Measurements from ENCODE around the gene INPP4A. TPM values are rescaled to one million over a fixed set of nuclear protein-coding genes. Genes with fewer than 3 reads are reported as not detected.

The INPP4A gene
- total and polyA plus RNA-seq, 3 experiments from 2014 or later: 41.0 to 61.4 (median 46.9) TPM

DNA sequence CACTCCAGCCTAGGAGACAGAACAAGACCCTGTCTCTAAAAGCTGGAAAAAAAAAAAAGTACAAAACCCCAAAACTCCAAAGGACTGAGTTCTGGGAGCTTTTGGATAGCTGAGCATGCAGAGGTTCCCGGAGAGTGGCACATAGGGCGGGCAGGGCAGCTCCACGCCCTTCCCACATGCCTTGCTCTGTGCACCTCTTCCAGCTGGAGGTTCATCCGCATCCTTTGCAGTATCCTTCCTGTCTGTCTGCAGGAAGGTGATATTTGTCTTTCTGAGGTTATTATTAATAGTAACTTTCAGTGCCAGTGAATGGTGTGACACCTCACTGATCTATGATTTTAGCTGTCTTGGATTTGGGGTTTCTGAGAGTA lies 70.2 kb downstream of the INPP4A start:
- H3K4me3 ChIP-seq (ENCODE audit: low read length): no peak overlapping the region
- ChIA-PET POLR2A (no interaction called here), CTCF (interaction anchor here (1.0 to 1.7 kb wide), 5 partner anchors 26 to 102 kb away, joined by 3 to 7 read pairs (median 4); no protein-coding TSS in a partner anchor)
- Mint-ChIP-seq H3K9me3 (no peaks in the 10 kb centered on the region), H3K4me3 (peak overlapping the region in 1 of 7 donors; percentile 4), H3K36me3 (peaks cover 0 to 24% (median 3%) of the 10 kb centered on the region in 3 donors), H3K4me1 (peaks cover 82 to 90% (median 89%) of the 10 kb centered on the region in 3 donors), H3K27me3 (no peaks in the 10 kb centered on the region), H3K27ac (peak overlapping the region in 7 of 8 donors; percentile 26 to 96 (median 70))
- no peaks in the 10 kb centered on the region for H3K9me3 ChIP-seq (ENCODE audit: low read length)
- H3K4me1 ChIP-seq (ENCODE audit: insufficient read depth, low read length): peaks cover 84% of the 10 kb centered on the region
- no peak overlapping the region for H3K27ac ChIP-seq (ENCODE audit: low read depth, low read length)
- H3K36me3 ChIP-seq (ENCODE audit: insufficient read depth, low read length): peaks cover 3% of the 10 kb centered on the region
- H3K27me3 ChIP-seq (ENCODE audit: insufficient read depth, low read length, poor library complexity, severe bottlenecking): no peaks in the 10 kb centered on the region
- DNase-seq: no peak

DNA sequence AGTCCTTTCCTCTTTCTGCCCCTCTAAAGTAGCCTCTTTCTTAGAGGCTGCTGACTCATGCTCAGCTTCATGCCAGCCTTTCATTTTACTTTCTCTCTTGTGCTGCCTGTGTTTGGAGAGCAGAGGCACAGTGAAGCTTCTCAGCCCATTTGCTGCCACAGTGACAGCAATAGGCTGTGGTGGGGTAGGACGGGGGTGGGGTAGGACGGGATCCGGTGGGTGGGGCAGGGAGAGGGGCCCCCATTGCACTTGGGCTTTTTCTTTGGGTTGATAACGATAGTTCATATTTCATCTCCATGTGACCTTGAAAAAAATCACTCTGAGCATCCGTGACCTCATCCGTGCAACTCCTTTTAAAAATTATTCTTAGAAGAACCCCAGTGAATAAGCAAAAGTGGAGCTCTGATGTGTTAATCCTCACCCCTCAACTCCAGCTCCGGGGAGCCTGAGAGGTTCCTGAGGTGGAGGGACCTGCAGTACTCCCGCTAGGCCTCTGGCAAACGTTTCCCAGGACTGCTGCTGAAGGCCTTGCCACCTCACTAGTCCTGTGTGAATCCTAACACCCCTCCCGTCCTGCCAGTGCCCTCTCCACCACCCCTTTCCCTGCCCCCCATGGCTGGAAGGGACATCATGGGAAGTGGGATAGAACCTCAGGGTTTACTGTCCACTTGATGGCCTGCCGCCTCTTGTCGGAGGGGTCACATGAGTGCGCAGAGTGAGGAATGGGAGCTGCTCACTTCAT lies 70.8 kb downstream of the INPP4A start:
- ChIA-PET CTCF (interaction anchor here (1.0 to 1.7 kb wide), 5 partner anchors 27 to 103 kb away, joined by 3 to 7 read pairs (median 4); no protein-coding TSS in a partner anchor), POLR2A (interaction anchor here (0.7 kb wide), 1 partner anchor 50 kb away, joined by 3 read pairs; no protein-coding TSS in a partner anchor)
- H3K27ac Mint-ChIP-seq: peak overlapping the region in 7 of 8 donors; percentile 26 to 96 (median 72)
- peak in 1 of 5 donors; percentile 46 for DNase-seq
- H3K27me3 Mint-ChIP-seq: no peaks in the 10 kb centered on the region
- Histone ChIP-seq H3K27ac (ENCODE audit: low read depth, low read length) (no peak overlapping the region), H3K4me1 (ENCODE audit: insufficient read depth, low read length) (peaks cover 78% of the 10 kb centered on the region), H3K36me3 (ENCODE audit: insufficient read depth, low read length) (peaks cover 5% of the 10 kb centered on the region), H3K27me3 (ENCODE audit: insufficient read depth, low read length, poor library complexity, severe bottlenecking) (no peaks in the 10 kb centered on the region), H3K9me3 (ENCODE audit: low read length) (no peaks in the 10 kb centered on the region), H3K4me3 (ENCODE audit: low read length) (no peak overlapping the region)
- peak overlapping the region in 1 of 7 donors; percentile 4 for H3K4me3 Mint-ChIP-seq
- peaks cover 76 to 85% (median 83%) of the 10 kb centered on the region in 3 donors for H3K4me1 Mint-ChIP-seq
- no peaks in the 10 kb centered on the region for H3K9me3 Mint-ChIP-seq
- peaks cover 0 to 24% (median 3%) of the 10 kb centered on the region in 3 donors for H3K36me3 Mint-ChIP-seq

DNA sequence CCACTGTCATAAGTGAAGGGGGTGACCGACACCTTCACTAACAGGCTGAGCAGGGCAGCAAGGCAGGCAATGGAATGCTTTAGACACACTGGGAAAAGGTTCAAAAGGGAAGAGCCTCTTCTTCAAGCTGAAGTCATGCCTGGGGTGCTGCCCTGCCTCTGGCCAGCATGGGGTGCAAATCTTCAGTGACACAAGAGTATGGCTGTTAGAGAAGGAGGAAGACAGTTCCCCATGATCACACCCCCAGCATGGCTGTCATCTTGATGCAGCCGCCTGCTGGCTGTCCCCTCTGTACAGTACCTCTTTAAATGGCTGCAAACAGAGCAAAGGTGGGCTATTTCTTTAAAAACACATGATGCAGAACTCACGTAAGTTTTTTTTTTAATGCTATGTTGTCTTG lies 71.9 kb downstream of the INPP4A start:
- H3K4me1 ChIP-seq (ENCODE audit: insufficient read depth, low read length): peaks cover 67% of the 10 kb centered on the region
- POLR2A ChIA-PET: no interaction called here
- CTCF ChIA-PET: interaction anchor here (1.1 to 2.3 kb wide), 3 partner anchors 11 to 37 kb away, joined by 4 to 8 read pairs (median 5); no protein-coding TSS in a partner anchor

DNA sequence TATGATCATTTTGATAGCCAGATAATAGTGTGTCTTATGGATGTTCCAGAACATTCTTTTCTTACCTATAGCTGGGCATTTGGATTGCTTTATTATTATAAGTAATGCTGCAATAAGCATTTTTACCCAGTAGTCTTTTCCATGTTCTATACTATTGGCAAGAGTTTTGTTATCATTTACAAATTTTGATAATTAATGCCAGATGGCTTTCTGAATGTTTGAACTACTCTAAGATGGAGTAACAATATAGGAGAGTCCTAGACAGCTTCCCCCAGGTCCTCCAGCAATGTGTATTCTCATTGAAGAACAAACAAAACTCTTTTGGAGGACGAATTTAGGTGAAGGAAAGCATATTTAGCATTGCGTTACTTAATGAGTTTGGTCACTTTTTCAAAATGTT lies 73.0 kb downstream of the INPP4A start:
- H3K4me1 Mint-ChIP-seq: peaks cover 58 to 63% (median 61%) of the 10 kb centered on the region in 3 donors

More for the DNA sequence above, 71.9 kb downstream of the INPP4A start:
- H3K36me3 ChIP-seq (ENCODE audit: insufficient read depth, low read length): peaks cover 15% of the 10 kb centered on the region
- DNase-seq: no peak
- no peaks in the 10 kb centered on the region for H3K9me3 ChIP-seq (ENCODE audit: low read length)
- no peaks in the 10 kb centered on the region for H3K27me3 Mint-ChIP-seq
- H3K4me1 Mint-ChIP-seq: peaks cover 69 to 73% (median 72%) of the 10 kb centered on the region in 3 donors
- peak overlapping the region in 7 of 8 donors; percentile 31 to 87 (median 66) for H3K27ac Mint-ChIP-seq
- H3K27me3 ChIP-seq (ENCODE audit: insufficient read depth, low read length, poor library complexity, severe bottlenecking): no peaks in the 10 kb centered on the region
- no peak overlapping the region for H3K27ac ChIP-seq (ENCODE audit: low read depth, low read length)
- H3K36me3 Mint-ChIP-seq: peaks cover 0 to 33% (median 3%) of the 10 kb centered on the region in 3 donors
- H3K9me3 Mint-ChIP-seq: no peaks in the 10 kb centered on the region
- H3K4me3 ChIP-seq (ENCODE audit: low read length): no peak overlapping the region
- peak overlapping the region in 1 of 7 donors; percentile 15 for H3K4me3 Mint-ChIP-seq

DNA sequence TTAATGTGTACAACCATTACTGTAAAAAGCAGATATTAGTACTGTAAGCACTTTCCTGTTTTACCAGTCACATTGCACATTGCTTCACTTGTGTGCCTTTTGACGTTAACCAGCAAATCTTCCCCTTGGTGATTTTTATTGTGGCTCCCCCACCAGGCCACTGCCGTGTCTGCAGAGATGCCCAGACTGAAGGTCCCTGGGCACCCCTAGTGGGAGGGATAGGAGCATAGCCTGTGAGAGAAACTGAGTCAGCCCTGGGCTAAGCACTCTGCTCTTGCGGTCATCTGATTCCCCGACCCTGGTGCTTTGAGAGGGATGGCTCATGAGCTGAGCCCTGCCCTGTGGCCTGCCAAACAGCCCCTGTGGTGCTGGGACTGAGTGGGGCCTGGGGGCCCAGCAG lies 73.4 kb downstream of the INPP4A start:
- Histone ChIP-seq H3K27ac (ENCODE audit: low read depth, low read length) (peak overlapping the region; percentile 12), H3K36me3 (ENCODE audit: insufficient read depth, low read length) (peaks cover 15% of the 10 kb centered on the region), H3K9me3 (ENCODE audit: low read length) (no peaks in the 10 kb centered on the region), H3K4me3 (ENCODE audit: low read length) (no peak overlapping the region), H3K27me3 (ENCODE audit: insufficient read depth, low read length, poor library complexity, severe bottlenecking) (no peaks in the 10 kb centered on the region), H3K4me1 (ENCODE audit: insufficient read depth, low read length) (peaks cover 52% of the 10 kb centered on the region)
- Mint-ChIP-seq H3K4me3 (no peak overlapping the region), H3K27ac (peak overlapping the region in 7 of 8 donors; percentile 9 to 69 (median 52)), H3K36me3 (peaks cover 3 to 38% (median 7%) of the 10 kb centered on the region in 3 donors), H3K9me3 (no peaks in the 10 kb centered on the region), H3K27me3 (no peaks in the 10 kb centered on the region), H3K4me1 (peaks cover 54 to 62% (median 61%) of the 10 kb centered on the region in 3 donors)
- POLR2A ChIA-PET: no interaction called here
- DNase-seq: peak; percentile 29 to 74 (median 53)
- CTCF ChIA-PET: interaction anchor here (0.7 to 2.5 kb wide), 9 partner anchors 9 to 109 kb away, joined by 3 to 9 read pairs (median 4); no protein-coding TSS in a partner anchor

More for the DNA sequence above, 73.0 kb downstream of the INPP4A start:
- no peak for DNase-seq
- Mint-ChIP-seq H3K27ac (peak overlapping the region in 7 of 8 donors; percentile 11 to 82 (median 39)), H3K9me3 (no peaks in the 10 kb centered on the region), H3K4me3 (no peak overlapping the region), H3K27me3 (no peaks in the 10 kb centered on the region), H3K36me3 (peaks cover 3 to 37% (median 7%) of the 10 kb centered on the region in 3 donors)
- H3K27me3 ChIP-seq (ENCODE audit: insufficient read depth, low read length, poor library complexity, severe bottlenecking): no peaks in the 10 kb centered on the region
- CTCF ChIA-PET: interaction anchor here (0.7 to 2.5 kb wide), 8 partner anchors 10 to 106 kb away, joined by 3 to 9 read pairs (median 4); no protein-coding TSS in a partner anchor
- POLR2A ChIA-PET: no interaction called here
- peaks cover 15% of the 10 kb centered on the region for H3K36me3 ChIP-seq (ENCODE audit: insufficient read depth, low read length)
- H3K27ac ChIP-seq (ENCODE audit: low read depth, low read length): no peak overlapping the region
- peaks cover 56% of the 10 kb centered on the region for H3K4me1 ChIP-seq (ENCODE audit: insufficient read depth, low read length)
- H3K9me3 ChIP-seq (ENCODE audit: low read length): no peaks in the 10 kb centered on the region
- H3K4me3 ChIP-seq (ENCODE audit: low read length): no peak overlapping the region

DNA sequence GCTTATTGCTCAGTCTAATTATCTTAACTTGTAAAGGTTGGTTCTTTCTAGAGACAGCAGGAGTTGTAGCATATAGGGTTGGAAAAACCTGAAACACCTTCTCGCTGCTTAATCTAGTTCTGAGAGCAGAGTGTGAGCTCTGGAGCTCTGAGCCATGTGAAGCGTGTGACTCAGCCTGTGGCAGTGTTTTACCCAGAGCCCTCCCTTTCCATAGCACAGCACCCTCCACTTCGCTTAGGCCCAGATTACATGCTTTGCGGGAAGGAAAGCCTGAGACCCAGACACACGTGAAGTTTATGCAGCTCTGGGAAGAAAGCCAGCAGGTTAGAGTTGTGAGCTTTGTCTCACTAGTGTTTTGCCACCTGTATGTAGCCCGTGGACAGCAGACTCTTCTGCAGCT lies 74.5 kb downstream of the INPP4A start:
- Histone ChIP-seq H3K36me3 (ENCODE audit: insufficient read depth, low read length) (peaks cover 15% of the 10 kb centered on the region), H3K27me3 (ENCODE audit: insufficient read depth, low read length, poor library complexity, severe bottlenecking) (no peaks in the 10 kb centered on the region), H3K4me3 (ENCODE audit: low read length) (no peak overlapping the region), H3K4me1 (ENCODE audit: insufficient read depth, low read length) (peaks cover 42% of the 10 kb centered on the region), H3K27ac (ENCODE audit: low read depth, low read length) (no peak overlapping the region), H3K9me3 (ENCODE audit: low read length) (no peaks in the 10 kb centered on the region)
- Mint-ChIP-seq H3K4me3 (no peak overlapping the region), H3K9me3 (no peaks in the 10 kb centered on the region), H3K36me3 (peaks cover 3 to 41% (median 10%) of the 10 kb centered on the region in 3 donors), H3K4me1 (peaks cover 45 to 55% (median 55%) of the 10 kb centered on the region in 3 donors), H3K27ac (peak overlapping the region in 5 of 8 donors; percentile 17 to 83 (median 39)), H3K27me3 (no peaks in the 10 kb centered on the region)
- no peak for DNase-seq
- POLR2A ChIA-PET: interaction anchor here (0.8 kb wide), 1 partner anchor 71 kb away, joined by 3 read pairs; no protein-coding TSS in a partner anchor
- CTCF ChIA-PET: interaction anchor here (0.7 to 2.5 kb wide), 7 partner anchors 14 to 337 kb away, joined by 3 to 9 read pairs (median 4); no protein-coding TSS in a partner anchor

DNA sequence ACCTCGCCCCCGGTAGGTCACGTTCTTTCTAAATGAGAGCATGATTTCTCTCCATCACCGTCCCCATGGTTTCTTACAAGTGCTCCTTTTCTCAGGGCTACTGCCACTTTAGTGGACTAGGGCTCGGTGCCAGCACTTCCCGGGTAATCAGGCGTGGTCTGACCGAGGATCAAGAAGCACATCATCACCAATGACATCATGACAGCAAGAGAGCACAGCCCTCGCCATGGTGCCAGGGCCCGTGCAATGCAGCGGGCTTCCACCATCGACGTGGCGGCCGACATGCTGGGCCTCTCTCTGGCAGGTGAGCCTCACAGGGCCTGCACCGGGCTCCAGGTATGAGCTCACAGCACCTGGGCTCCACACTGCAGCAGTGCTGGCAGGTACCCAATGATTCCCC lies 75.2 kb downstream of the INPP4A start:
- H3K27me3 Mint-ChIP-seq: no peaks in the 10 kb centered on the region

More for the DNA sequence above, 75.2 kb downstream of the INPP4A start:
- H3K36me3 ChIP-seq (ENCODE audit: insufficient read depth, low read length): peaks cover 15% of the 10 kb centered on the region
- Mint-ChIP-seq H3K4me3 (no peak overlapping the region), H3K27ac (no peak overlapping the region), H3K36me3 (peaks cover 3 to 48% (median 11%) of the 10 kb centered on the region in 3 donors), H3K9me3 (no peaks in the 10 kb centered on the region), H3K4me1 (peaks cover 41 to 55% (median 52%) of the 10 kb centered on the region in 3 donors)
- no peaks in the 10 kb centered on the region for H3K27me3 ChIP-seq (ENCODE audit: insufficient read depth, low read length, poor library complexity, severe bottlenecking)
- no peak overlapping the region for H3K4me3 ChIP-seq (ENCODE audit: low read length)
- H3K9me3 ChIP-seq (ENCODE audit: low read length): no peaks in the 10 kb centered on the region
- no peak for DNase-seq
- ChIA-PET POLR2A (no interaction called here), CTCF (interaction anchor here (1.9 kb wide), 1 partner anchor 33 kb away, joined by 8 read pairs; no protein-coding TSS in a partner anchor)
- H3K4me1 ChIP-seq (ENCODE audit: insufficient read depth, low read length): peaks cover 35% of the 10 kb centered on the region
- no peak overlapping the region for H3K27ac ChIP-seq (ENCODE audit: low read depth, low read length)

Measured in CD8-positive, alpha-beta memory T cell (primary cell).